Left colon (tissue), 2 donors: ENCODE results near the gene RBM26. TPM values are rescaled to one million over a fixed set of nuclear protein-coding genes. Genes with fewer than 3 reads are reported as not detected.
A peak's percentile ranks its signal among the peaks of the same experiment; 100 is the strongest.

ENCODE experiments used
- ATAC-seq: fragments of 200-7000 bp; cut with Tn5 transposase; one replicate; pipeline ENCODE4 v1.9.1; 2020; ENCODE audit warnings: mild to moderate bottlenecking, moderate library complexity
- DNase-seq, 2 donors: peaks; one replicate each; pipeline ENCODE4 v3.0.0-alpha.2; 2020
- intact Hi-C, 2 donors: fragments of 100-400 bp; cut with DNase I in 1 of 2; cut with micrococcal nuclease in 1 of 2; formaldehyde crosslinking; loops; one replicate each; pipeline versions ENCODE4 v1.11.2 to v1.14.0; 2022; cut with DNase I, micrococcal nuclease
- long read RNA-seq: library from polyadenylated mRNA; unstranded; transcript quantifications from one replicate; pipeline ENCODE4 v2.0.0, GENCODE V29; 2021
- total RNA-seq, 2 donors: library from RNA; stranded (reverse); fragmentation: NEBNext Ultra II Directional; extraction: Animal tissue kit (Norgen Biotek cat#: 25700); gene quantifications; one replicate each; pipeline ENCODE4 v1.2.1, GENCODE V29; 2021
- donor health status: DM: no; HTN: no; CAD: no.
- donor health status: DM: yes; HTN: yes; CAD: no.

Gene RBM26, protein sequence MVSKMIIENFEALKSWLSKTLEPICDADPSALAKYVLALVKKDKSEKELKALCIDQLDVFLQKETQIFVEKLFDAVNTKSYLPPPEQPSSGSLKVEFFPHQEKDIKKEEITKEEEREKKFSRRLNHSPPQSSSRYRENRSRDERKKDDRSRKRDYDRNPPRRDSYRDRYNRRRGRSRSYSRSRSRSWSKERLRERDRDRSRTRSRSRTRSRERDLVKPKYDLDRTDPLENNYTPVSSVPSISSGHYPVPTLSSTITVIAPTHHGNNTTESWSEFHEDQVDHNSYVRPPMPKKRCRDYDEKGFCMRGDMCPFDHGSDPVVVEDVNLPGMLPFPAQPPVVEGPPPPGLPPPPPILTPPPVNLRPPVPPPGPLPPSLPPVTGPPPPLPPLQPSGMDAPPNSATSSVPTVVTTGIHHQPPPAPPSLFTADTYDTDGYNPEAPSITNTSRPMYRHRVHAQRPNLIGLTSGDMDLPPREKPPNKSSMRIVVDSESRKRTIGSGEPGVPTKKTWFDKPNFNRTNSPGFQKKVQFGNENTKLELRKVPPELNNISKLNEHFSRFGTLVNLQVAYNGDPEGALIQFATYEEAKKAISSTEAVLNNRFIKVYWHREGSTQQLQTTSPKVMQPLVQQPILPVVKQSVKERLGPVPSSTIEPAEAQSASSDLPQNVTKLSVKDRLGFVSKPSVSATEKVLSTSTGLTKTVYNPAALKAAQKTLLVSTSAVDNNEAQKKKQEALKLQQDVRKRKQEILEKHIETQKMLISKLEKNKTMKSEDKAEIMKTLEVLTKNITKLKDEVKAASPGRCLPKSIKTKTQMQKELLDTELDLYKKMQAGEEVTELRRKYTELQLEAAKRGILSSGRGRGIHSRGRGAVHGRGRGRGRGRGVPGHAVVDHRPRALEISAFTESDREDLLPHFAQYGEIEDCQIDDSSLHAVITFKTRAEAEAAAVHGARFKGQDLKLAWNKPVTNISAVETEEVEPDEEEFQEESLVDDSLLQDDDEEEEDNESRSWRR
- total RNA-seq, result 10 to 100 TPM; 28.6 to 32.8 TPM
- long read RNA-seq, partial matches to known transcripts, result 4 of 9 reads
- long read RNA-seq, other reads (novel, unspliced or antisense), result 5 of 9 reads

- intact Hi-C loops, result no loop called here
- ATAC-seq, result peak; percentile 82
- peak; percentile 93 to 97 for DNase-seq
Measured at GRCh38 chr13:79405831-79406596, at the start of gene RBM26. TSS of gene RBM26 (minus strand) at chr13:79406255. CDS start at chr13:79405774, 481 bp downstream.

DNA sequence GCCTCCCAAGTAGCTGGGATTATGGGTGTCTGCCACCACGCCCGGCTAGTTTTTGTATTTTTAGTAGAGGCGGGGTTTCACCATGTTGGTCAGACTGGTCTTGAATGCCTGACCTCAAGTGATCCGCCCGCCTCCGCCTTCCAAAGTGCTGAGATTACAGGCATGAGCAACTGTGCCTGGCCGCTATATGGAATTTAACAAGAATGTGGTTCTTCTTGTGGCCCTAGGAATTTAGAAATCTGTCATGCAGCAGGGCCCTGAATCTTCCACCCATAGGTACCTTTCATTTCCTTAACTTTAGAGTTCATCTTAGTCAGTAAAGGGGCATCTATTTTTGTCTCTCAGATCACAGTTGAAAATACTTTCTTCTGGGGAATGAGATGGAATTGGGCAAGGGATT is 49.3 kb upstream of the RBM26 start:
- DNase-seq, result no peak

DNA sequence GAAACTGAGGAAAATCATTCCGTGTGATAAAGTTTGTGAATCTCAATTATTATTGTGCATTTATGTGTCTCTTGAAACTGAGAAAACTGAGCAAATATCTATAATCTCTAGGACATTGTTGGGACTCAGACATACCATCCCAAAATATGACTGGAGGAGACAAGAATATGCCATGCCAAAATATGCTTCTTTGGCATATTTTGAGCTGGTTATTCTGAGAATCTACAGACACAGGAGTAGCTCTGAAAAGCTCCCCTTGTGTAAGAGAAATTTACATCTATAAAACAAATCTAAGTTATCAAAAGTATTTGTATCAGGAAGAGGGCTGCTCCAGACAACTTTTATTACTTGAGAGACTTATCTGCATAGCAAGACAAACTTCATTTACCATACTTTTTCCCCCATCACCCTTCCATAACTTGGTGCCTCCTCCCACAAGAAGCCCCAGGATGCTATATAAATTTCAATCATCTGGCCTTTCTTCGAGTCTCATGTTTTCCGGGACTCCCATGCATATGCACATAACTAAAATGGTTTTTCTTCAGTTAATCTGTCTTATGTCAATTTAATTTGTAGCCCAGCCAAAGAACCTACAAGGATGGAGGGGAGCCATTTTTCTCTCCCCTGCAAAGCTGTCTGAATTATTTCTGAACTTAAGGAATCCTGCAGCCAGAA is 46.3 kb upstream of the RBM26 start:
- ATAC-seq (no peak), DNase-seq (no peak)
- intact Hi-C loops, result no loop called here

More for the DNA sequence above, 49.3 kb upstream of the RBM26 start:
- intact Hi-C loops, result no loop called here
- ATAC-seq, result no peak

DNA sequence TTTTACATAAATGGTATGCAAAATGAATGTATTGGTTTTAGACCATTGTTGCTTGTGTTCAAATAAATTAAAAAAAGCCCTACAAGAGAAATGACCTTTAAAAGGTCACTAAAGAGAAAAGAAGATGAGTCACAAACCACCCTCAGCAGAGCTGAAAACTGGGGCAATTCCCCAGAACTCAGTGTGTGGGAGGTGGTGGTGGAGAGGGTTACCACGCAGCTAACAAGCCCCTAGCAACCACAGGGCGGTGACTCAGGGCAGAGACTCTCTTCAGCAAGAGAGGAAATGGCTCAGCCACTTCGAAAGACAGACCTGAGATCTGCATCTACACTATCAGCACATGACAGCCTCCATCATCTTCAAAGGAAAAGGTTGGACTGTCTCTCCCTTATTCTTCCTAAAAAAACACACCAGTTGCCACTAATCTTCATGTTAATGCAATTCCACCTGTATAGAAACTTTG is 45.5 kb upstream of the RBM26 start:
- intact Hi-C loops, result no loop called here
- DNase-seq (no peak), ATAC-seq (peak; percentile 44)

GRCh38 chr13:79450110-79450509 is 44.1 kb upstream of the RBM26 start:
- no peak for ATAC-seq
- no peak for DNase-seq
- intact Hi-C loops, result no loop called here

- peak; percentile 21 for ATAC-seq
- intact Hi-C loops, result no loop called here
- no peak for DNase-seq
Measured at GRCh38 chr13:79448413-79448812, 42.4 kb upstream of the RBM26 start.

DNA sequence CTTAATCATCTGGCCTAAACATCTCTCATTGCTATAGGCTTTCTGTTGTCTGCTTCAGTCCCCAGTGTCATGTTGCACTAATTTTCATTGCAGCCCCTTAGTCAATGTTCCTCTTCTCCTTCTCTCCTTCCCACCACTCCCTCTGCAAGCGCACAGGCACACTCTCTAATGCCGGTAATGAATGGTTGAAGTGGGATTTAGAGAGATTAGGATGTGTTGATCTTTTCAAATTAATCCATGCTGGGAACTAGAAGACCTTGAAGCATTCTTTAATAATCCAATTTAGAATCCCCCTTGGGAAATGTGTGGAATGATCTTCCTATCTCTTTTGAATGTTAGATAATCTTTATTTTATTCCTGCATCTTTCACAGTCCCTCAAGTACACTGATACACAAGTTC is 41.7 kb upstream of the RBM26 start:
- ATAC-seq (no peak), DNase-seq (no peak)
- intact Hi-C loops, result no loop called here

DNA sequence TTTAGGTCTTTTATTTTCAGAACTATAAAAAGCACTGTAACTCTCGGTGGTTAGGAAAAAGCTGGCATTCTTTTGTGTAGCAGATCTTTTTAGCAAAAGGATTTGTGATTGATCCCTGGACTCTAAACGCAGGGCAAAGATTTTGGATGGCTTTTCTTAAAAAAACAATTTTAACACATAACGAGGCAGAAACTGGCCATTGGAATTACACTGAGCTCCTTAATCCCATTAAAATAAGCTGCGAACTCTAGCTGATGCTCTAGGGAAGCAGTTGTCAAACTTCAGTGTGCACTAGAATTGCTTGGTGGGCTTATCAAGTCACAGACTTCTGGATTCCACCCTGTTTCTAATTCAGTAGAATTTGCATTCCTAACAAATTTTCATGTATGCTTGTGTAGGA is 41.1 kb upstream of the RBM26 start:
- DNase-seq (no peak), ATAC-seq (no peak)
- intact Hi-C loops, result no loop called here

- ATAC-seq, result no peak
- DNase-seq, result no peak
- intact Hi-C loops, result no loop called here
Measured at GRCh38 chr13:79445968-79446645, 40.1 kb upstream of the RBM26 start.

GRCh38 chr13:79442706-79443105 is 36.7 kb upstream of the RBM26 start:
- intact Hi-C loops, result no loop called here
- DNase-seq (no peak), ATAC-seq (no peak)

DNA sequence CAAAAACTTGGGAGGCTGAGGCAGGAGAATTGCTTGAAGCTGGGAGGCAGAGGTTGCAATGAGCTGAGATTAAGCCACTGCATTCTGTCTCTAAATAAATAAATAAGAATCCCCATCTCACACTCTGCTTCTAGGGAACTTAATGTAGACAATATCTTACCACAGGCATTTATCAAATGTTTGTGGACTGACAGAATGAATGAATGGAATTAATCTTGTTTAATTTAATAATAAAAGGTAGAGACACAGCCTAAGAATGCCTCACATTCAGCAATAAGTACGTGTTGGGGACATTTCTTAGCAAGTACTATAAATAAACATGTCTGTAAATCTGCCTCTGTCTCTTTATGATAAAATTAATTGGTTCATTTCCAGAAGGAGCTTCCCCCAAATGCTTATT is 36.2 kb upstream of the RBM26 start:
- no peak for DNase-seq
- peak; percentile 1 for ATAC-seq
- intact Hi-C loops, result no loop called here

DNA sequence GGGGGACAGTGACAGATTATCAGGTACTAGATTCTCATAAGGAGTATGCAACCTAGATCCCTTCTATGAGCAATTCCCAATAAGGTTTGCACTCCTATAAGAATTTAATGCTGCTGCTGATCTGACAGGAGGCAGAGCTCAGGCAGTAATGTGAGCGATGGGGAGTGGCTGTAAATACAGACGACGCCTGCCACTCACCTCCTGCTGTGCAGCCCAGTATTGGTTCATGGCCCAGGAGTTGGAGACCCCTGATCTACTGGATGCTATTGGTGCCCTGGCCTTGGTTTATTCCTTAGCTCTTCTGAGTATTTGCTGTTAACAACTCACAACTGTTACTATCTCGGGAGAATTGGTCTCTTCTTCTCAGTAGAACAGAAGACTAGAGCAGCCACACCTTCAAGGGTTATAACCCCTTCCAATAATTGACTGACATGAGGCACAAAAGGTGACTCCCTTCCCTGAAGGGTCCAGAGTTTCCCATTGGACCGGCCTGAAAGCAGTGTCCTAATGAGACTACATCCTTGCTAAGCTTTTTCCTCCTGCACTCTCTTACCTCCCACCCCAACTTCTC is 35.0 kb upstream of the RBM26 start:
- intact Hi-C loops, result no loop called here
- ATAC-seq (peak; percentile 84), DNase-seq (peak; percentile 48 to 68)

DNA sequence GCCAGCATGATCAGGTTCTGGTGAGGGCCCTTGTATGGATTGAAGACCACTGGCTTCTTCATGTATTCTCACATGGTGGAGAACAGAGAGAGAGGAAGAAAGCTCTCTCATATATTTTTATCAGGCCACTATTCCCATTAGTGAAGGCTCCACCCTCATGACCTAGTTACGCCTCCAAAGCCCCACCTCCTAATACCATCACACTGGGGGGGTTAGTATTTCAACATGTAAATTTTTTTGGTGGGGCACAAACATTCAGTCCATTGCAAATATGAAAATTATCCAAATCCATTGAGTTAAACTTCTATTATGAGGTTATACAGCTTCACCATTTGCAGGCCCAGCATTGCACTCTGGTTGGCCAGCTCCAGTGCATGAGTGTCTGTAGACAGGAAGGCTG is 33.2 kb upstream of the RBM26 start:
- intact Hi-C loops, result no loop called here
- ATAC-seq, result no peak
- DNase-seq, result no peak

DNA sequence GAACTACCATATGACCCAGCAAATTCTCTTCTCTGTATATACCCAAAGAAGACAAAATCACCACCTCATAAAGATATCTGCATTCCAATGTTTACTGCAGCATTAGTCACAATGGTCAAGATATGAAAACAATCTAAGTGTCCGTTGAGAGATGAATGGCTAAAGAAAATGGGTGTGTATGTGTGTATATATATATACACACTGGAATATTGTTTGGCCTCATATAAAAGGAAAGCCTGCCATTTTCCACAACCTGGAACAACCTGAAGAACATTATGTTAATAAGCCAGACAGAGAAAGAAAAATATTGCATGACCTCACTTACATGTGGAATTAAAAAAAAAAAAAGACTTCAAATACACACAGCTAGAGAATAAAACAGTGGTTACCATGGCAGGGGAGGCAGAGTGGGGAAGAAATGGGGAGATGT is 29.5 kb upstream of the RBM26 start:
- intact Hi-C loops, result no loop called here
- ATAC-seq, result peak; percentile 96
- DNase-seq, result no peak

- no peak for ATAC-seq
- intact Hi-C loops, result no loop called here
- DNase-seq, result no peak
Measured at GRCh38 chr13:79434556-79434955, 28.5 kb upstream of the RBM26 start.

GRCh38 chr13:79432992-79433391 is 26.9 kb upstream of the RBM26 start:
- intact Hi-C loops, result no loop called here
- DNase-seq, result no peak
- ATAC-seq, result no peak

DNA sequence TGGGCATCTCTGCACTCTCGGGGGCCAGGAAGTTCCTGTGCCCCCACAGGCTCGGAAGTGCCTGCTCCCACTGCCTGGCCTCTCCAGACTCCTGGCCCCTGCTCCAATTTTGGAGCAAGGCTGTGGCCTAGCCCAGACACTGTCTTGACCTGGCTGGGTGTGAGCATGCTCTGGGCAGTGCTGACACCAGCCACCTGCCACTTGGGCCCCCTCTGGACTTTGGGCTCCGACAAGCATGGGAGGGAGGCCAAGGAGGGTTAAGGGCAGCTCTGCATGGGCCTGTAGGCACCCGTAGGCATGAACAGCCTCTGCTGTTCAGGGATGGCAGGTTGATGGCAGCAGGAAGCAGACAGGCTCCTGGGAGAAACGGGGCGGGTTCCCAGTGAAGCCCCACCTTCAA is 26.0 kb upstream of the RBM26 start:
- no peak for DNase-seq
- intact Hi-C loops, result no loop called here
- no peak for ATAC-seq
